Immature natural killer cell (primary cell): ENCODE data around the gene CCDC137. TPM values are rescaled to one million over a fixed set of nuclear protein-coding genes. Genes with fewer than 3 reads are reported as not detected.

Experiments
- DNase-seq, 3 donors: peaks; one replicate each; pipeline ENCODE4 v3.0.0; 2022; ENCODE audit warnings: mixed read lengths in 1 of 3
- H3K27ac Mint-ChIP-seq, 6 donors: one replicate each; pipeline ENCODE4 v1.8.0; 2020; ENCODE audit warnings: mixed read lengths in 6 of 6, mild to moderate bottlenecking in 5 of 6, inconsistent platforms in 4 of 6, moderate library complexity in 3 of 6
- H3K27me3 Mint-ChIP-seq, 3 donors: one replicate each; pipeline ENCODE4 v1.8.0; 2020 to 2021; ENCODE audit warnings: low read depth in 3 of 3, mild to moderate bottlenecking in 3 of 3, mixed read lengths in 3 of 3, moderate library complexity in 3 of 3, inconsistent platforms in 1 of 3
- H3K36me3 Mint-ChIP-seq, 3 donors: one replicate each; pipeline ENCODE4 v1.8.0; 2020; ENCODE audit warnings: mixed read lengths in 3 of 3, inconsistent platforms in 2 of 3, mild to moderate bottlenecking in 2 of 3
- H3K4me1 Mint-ChIP-seq, 2 donors: one replicate each; pipeline ENCODE4 v1.8.0; 2020; ENCODE audit warnings: inconsistent platforms in 2 of 2, mild to moderate bottlenecking in 2 of 2, mixed read lengths in 2 of 2, moderate library complexity in 1 of 2
- H3K4me3 Mint-ChIP-seq, 5 donors: one replicate each; pipeline ENCODE4 v1.8.0; 2020; ENCODE audit warnings: mild to moderate bottlenecking in 5 of 5, mixed read lengths in 5 of 5, inconsistent platforms in 3 of 5, moderate library complexity in 3 of 5
- H3K9me3 Mint-ChIP-seq, 6 donors: one replicate each; pipeline ENCODE4 v1.8.0; 2020; ENCODE audit warnings: mild to moderate bottlenecking in 6 of 6, mixed read lengths in 6 of 6, inconsistent platforms in 4 of 6, moderate library complexity in 3 of 6
- polyA plus RNA-seq, 3 donors: library from polyadenylated mRNA; unstranded; fragments of 300-500 nt; fragmentation: Illumina TruSeq; gene quantifications; one replicate each; pipeline ENCODE4 v1.2.3, GENCODE V29; 2021

The CCDC137 gene
- polyA plus RNA-seq, 3 donors from 2014 or later = 1.8 to 21.7 (median 6.1) TPM

GRCh38 chr17:81713556-81714411 lies 47.2 kb downstream of the CCDC137 start:
- Mint-ChIP-seq H3K27ac (no peak overlapping the region), H3K36me3 (no peaks in the 10 kb centered on the region), H3K4me3 (peak overlapping the region in 3 of 5 donors; percentile 3 to 72 (median 21)), H3K9me3 (no peaks in the 10 kb centered on the region), H3K4me1 (peaks cover 20 to 22% of the 10 kb centered on the region in 2 donors), H3K27me3 (peaks cover 0 to 12% (median 0%) of the 10 kb centered on the region in 3 donors)
- no peak for DNase-seq

GRCh38 chr17:81714412-81715106 lies 48.0 kb downstream of the CCDC137 start:
- peaks cover 0 to 9% (median 0%) of the 10 kb centered on the region in 3 donors for H3K27me3 Mint-ChIP-seq
- H3K27ac Mint-ChIP-seq = no peak overlapping the region
- no peaks in the 10 kb centered on the region for H3K9me3 Mint-ChIP-seq
- H3K4me3 Mint-ChIP-seq = no peak overlapping the region
- peaks cover 20 to 22% of the 10 kb centered on the region in 2 donors for H3K4me1 Mint-ChIP-seq
- no peak for DNase-seq
- H3K36me3 Mint-ChIP-seq = no peaks in the 10 kb centered on the region

GRCh38 chr17:81715107-81715871 lies 48.8 kb downstream of the CCDC137 start:
- Mint-ChIP-seq H3K27me3 (peaks cover 0 to 9% (median 0%) of the 10 kb centered on the region in 3 donors), H3K27ac (no peak overlapping the region), H3K9me3 (no peaks in the 10 kb centered on the region), H3K36me3 (no peaks in the 10 kb centered on the region), H3K4me1 (peaks cover 18 to 20% of the 10 kb centered on the region in 2 donors), H3K4me3 (no peak overlapping the region)
- no peak for DNase-seq

GRCh38 chr17:81715872-81716673 lies 49.5 kb downstream of the CCDC137 start:
- DNase-seq = no peak
- Mint-ChIP-seq H3K4me1 (peaks cover 11 to 12% of the 10 kb centered on the region in 2 donors), H3K9me3 (no peaks in the 10 kb centered on the region), H3K27ac (no peak overlapping the region), H3K36me3 (no peaks in the 10 kb centered on the region), H3K27me3 (peaks cover 0 to 5% (median 0%) of the 10 kb centered on the region in 3 donors), H3K4me3 (no peak overlapping the region)

GRCh38 chr17:81716674-81716996 lies 50.1 kb downstream of the CCDC137 start:
- H3K9me3 Mint-ChIP-seq = no peaks in the 10 kb centered on the region
- H3K36me3 Mint-ChIP-seq = no peaks in the 10 kb centered on the region
- peaks cover 5 to 7% of the 10 kb centered on the region in 2 donors for H3K4me1 Mint-ChIP-seq
- DNase-seq = no peak
- H3K27me3 Mint-ChIP-seq = peaks cover 0 to 5% (median 0%) of the 10 kb centered on the region in 3 donors
- no peak overlapping the region for H3K27ac Mint-ChIP-seq
- no peak overlapping the region for H3K4me3 Mint-ChIP-seq

GRCh38 chr17:81717049-81717765 lies 50.7 kb downstream of the CCDC137 start:
- no peak for DNase-seq
- peaks cover 0 to 5% (median 0%) of the 10 kb centered on the region in 3 donors for H3K27me3 Mint-ChIP-seq

GRCh38 chr17:81717766-81718089 lies 51.2 kb downstream of the CCDC137 start:
- Mint-ChIP-seq H3K4me3 (no peak overlapping the region), H3K27me3 (peaks cover 0 to 5% (median 0%) of the 10 kb centered on the region in 3 donors), H3K4me1 (peaks cover 4 to 5% of the 10 kb centered on the region in 2 donors), H3K27ac (no peak overlapping the region), H3K9me3 (no peaks in the 10 kb centered on the region), H3K36me3 (no peaks in the 10 kb centered on the region)
- DNase-seq = no peak

More at GRCh38 chr17:81717049-81717765, 50.7 kb downstream of the CCDC137 start:
- no peaks in the 10 kb centered on the region for H3K9me3 Mint-ChIP-seq
- H3K27ac Mint-ChIP-seq = no peak overlapping the region
- no peak overlapping the region for H3K4me3 Mint-ChIP-seq
- H3K36me3 Mint-ChIP-seq = no peaks in the 10 kb centered on the region
- peaks cover 5 to 7% of the 10 kb centered on the region in 2 donors for H3K4me1 Mint-ChIP-seq

- Mint-ChIP-seq H3K27ac (no peak overlapping the region), H3K27me3 (peaks cover 0 to 2% (median 0%) of the 10 kb centered on the region in 3 donors), H3K4me1 (no peaks in the 10 kb centered on the region), H3K4me3 (no peak overlapping the region), H3K9me3 (no peaks in the 10 kb centered on the region), H3K36me3 (no peaks in the 10 kb centered on the region)
- no peak for DNase-seq
Measured at GRCh38 chr17:81719410-81720266, 53.1 kb downstream of the CCDC137 start.

- Mint-ChIP-seq H3K9me3 (no peaks in the 10 kb centered on the region), H3K27me3 (peaks cover 0 to 2% (median 0%) of the 10 kb centered on the region in 3 donors), H3K4me1 (no peaks in the 10 kb centered on the region), H3K4me3 (no peak overlapping the region), H3K27ac (no peak overlapping the region), H3K36me3 (no peaks in the 10 kb centered on the region)
- no peak for DNase-seq
Measured at GRCh38 chr17:81720267-81721071, 53.9 kb downstream of the CCDC137 start.

GRCh38 chr17:81722184-81723120 lies 55.9 kb downstream of the CCDC137 start:
- no peaks in the 10 kb centered on the region for H3K9me3 Mint-ChIP-seq

More at GRCh38 chr17:81722184-81723120, 55.9 kb downstream of the CCDC137 start:
- no peak for DNase-seq
- H3K27me3 Mint-ChIP-seq = peaks cover 0 to 2% (median 0%) of the 10 kb centered on the region in 3 donors
- no peaks in the 10 kb centered on the region for H3K4me1 Mint-ChIP-seq
- no peak overlapping the region for H3K27ac Mint-ChIP-seq
- no peaks in the 10 kb centered on the region for H3K36me3 Mint-ChIP-seq
- no peak overlapping the region for H3K4me3 Mint-ChIP-seq
